D341Med (cell line): ENCODE measurements around the gene TIFAB.

Source experiments
- DNase-seq: peaks from one replicate; pipeline ENCODE4 v3.0.0; 2012; ENCODE audit warnings: low spot score

The TIFAB gene

GRCh38 chr5:135442431-135443160, 9.6 kb downstream of the TIFAB start:
- DNase-seq, result no peak

- no peak for DNase-seq
These were observed 10.2 kb downstream of the TIFAB start for GRCh38 chr5:135441919-135442318.

DNA sequence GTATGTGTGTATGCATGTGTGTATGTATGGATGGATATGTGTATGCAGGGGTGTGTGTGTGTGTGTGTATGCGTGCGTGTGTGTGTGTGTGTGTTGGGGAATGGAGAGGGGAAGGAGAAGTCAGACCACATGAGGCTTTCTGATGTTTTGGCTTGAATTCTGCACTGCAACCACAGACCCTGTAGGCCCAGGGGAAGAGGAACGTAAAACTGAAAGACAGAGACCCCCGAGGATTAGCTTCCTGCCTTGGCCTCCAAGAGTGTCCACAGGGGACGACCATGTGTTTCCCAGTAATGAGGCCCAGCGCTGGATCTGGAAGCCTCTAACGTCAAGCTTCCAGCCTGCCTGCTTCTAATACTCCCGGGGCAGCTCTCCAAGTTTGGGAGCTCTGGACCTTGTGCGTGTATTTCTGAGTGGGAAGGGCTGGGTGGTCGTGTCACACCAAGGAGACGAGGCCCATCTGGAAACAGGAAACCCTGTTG, 10.8 kb downstream of the TIFAB start:
- DNase-seq, result no peak

DNA sequence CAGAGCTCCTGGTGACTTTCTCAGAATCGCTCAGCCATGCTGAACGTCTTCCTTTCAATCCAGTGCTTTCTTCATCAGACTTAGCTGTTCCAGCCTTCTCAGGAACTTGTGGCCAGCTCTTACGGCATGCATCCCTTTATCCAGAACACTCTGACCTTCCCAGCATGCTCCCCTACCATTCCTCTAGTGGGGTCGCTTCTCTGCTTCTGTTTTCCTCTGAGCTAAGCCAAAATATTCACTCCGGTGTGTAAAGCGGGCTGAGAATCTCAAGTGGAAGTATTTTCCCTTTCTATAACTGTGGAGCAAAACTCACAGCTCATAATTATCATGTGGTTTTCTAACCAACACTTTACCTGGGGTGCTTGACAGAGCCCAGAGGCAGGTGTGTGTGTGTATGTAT, 11.2 kb downstream of the TIFAB start:
- no peak for DNase-seq

DNA sequence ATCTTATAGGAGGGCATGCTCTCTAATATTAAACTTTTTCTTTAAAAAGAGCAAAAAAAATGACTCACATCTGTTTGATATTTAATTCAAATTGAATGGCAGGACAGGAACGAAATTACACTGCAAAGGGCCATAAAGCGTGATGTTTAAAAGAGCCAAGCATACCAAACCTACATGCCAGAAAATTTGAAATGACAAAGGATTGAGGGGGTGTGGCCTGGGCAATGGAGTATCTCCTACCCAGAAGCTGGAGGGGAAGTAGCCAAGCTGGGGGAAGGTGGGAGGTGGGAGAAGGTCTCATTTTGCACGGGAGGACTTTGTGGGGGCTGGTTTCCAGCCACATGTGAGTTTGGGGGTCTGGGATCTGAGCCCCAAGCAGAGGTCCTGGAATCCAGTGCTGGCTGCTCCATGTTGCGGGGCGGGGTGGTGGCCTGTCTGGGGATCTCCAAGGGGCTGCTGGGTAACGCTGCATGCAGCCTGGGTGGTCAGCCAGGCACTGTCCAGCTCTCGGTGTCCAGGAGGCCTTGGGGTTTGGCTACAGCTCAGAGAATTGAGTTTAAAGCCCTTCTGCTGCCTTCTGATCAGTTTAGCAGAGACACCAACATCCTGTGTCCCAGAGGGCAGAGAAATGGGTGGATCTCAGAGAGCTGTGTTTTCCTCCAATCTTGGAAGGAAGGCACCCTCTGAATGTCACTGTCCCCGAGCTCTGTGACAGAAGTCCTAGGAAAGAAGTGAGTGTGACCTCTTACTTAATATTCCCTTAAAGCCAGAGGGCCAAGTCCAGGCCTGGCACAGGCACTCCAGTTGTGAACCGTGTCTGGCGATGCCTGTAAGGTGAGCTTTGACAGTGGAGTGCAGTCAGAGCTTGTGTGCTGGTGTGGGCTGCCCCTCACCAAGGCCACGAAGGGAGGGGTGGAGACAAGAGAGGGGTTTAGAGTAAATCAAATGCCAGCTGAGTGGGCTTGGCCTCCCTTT, 12.6 kb downstream of the TIFAB start:
- peak; percentile 12 for DNase-seq

GRCh38 chr5:135438636-135439221, 13.4 kb downstream of the TIFAB start:
- peak; percentile 15 for DNase-seq

DNA sequence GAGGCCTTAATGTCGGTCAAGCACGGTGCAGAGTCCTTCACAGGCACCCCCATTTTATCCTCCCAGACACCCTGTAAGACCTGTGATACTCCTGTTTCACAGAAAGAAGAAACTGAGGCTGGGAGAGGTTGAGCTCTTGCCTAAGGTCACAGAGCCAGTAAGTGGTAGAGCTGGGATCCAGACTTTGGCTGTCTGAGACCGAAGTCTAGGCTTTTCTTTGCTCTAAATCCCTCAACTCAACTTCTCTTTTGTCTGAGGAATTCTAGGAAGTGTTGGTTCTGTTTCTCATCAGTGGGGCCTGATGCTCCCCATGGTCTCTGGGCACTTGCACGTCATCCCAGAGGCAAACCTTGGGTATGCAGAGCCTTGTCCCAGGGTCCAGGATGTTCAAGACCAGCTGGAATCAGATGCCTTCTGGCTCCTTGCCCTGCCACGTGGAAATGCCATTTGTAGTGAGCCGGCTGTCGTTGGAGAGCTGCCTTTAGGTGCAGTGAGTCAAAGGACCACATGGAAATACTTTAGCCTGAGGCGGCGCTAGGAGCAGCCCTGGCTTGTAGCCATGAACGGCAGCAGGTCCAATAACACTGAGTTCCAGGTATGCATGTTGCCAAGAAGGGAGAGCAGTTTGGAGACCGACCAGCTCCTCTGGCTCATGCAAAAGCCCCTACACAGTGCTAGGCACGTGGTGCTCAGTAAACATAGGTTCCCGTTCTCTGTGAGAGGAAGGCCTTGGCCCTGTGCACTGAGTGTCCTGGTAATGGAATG, 14.2 kb downstream of the TIFAB start:
- DNase-seq, result peak; percentile 28

DNA sequence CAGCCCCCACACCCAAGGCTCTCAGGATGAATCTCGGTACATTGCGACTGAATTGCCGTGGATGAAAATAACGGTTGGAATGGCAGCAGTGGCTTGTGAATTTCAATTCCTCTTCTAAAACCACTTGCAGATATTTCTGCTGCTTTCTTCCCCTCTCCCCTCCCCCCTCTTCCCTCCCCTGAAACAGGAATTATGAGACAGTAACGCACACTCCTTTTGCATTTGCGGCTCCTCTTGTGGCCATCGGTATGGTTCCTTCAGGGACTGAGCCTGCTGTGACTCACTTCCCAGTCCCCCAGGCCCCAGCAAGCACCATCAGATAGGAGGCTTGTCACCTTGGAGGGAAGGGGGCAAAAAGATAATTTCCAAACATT, 14.7 kb downstream of the TIFAB start:
- no peak for DNase-seq

- DNase-seq, result no peak
These were observed 15.2 kb downstream of the TIFAB start for GRCh38 chr5:135436951-135437418.

GRCh38 chr5:135435467-135436330, 16.5 kb downstream of the TIFAB start:
- DNase-seq, result peak; percentile 20

- no peak for DNase-seq
These were observed 17.3 kb downstream of the TIFAB start for GRCh38 chr5:135434591-135435466.

DNA sequence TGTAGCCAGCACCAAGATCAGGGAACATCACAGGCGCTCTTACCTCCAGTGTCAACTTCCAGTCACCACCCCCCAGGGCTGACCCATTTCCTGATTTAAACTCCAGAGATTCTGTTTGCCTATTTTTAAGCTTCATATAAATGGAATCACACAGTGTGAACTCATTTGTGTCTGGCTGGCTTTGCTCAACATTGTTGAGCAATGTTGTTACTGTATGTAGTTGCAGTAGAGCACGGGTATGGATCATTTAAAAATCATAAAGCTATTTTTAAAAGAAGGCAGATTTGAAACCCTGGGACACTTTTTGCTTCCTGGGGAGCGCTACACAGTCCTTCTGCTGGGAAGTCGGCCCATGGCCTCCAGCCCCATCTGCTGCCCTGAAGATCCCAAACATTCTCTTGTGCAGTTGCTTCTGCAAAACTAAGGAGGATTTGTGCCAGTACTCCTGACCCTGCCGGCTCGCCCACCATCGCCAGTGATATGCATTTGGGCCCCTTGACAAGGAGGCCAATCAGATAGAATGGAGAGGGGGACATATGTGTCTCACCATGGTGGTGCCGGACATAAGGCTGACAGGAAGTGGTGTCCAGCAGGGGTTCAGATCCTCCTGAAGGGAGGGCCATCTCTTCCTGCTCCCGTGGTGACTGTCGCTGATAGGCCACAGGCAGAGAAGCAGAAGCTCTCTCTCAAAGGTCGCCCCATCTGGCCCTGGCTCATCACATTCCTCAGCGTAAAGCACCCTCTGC, 18.3 kb downstream of the TIFAB start:
- peak; percentile 14 for DNase-seq

- DNase-seq, result no peak
These were observed 20.0 kb downstream of the TIFAB start for GRCh38 chr5:135432113-135432512.

DNA sequence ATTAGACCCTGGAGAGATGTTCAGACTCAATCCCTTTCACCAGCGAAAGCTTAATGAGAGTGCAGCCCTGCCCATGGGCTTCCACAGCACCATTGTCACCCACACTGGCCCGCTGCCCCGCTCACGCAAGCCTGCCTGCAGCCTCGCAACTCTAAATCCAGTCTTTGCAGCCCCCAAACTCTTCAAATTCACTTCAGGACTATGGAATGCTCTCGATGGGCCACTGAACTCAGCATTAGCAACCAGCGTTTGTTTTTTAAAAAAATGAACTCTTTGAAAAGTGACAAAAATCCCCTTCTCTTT, 22.1 kb downstream of the TIFAB start:
- DNase-seq, result no peak

- DNase-seq, result no peak
These were observed 22.6 kb downstream of the TIFAB start for GRCh38 chr5:135429301-135430134.

DNA sequence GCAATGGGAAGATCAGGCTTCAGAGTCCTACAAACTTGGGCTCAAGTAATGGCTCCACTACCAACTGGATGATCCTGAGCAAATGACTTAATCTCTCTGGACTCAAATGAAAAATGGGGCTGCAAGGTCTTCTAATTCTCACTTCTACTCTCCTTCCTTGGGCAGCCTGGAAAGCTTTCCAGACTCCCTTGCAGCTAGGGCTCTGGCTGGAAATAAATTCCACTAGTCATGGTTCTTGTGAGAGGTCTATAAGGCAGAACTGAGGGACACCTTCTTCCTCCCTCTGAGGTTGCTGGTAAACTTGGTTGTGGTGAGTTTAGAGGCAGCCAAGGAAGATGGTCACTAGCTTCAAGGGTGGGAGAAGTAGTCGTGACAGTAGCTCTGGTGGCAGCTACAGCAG, 23.6 kb downstream of the TIFAB start:
- DNase-seq, result no peak

DNA sequence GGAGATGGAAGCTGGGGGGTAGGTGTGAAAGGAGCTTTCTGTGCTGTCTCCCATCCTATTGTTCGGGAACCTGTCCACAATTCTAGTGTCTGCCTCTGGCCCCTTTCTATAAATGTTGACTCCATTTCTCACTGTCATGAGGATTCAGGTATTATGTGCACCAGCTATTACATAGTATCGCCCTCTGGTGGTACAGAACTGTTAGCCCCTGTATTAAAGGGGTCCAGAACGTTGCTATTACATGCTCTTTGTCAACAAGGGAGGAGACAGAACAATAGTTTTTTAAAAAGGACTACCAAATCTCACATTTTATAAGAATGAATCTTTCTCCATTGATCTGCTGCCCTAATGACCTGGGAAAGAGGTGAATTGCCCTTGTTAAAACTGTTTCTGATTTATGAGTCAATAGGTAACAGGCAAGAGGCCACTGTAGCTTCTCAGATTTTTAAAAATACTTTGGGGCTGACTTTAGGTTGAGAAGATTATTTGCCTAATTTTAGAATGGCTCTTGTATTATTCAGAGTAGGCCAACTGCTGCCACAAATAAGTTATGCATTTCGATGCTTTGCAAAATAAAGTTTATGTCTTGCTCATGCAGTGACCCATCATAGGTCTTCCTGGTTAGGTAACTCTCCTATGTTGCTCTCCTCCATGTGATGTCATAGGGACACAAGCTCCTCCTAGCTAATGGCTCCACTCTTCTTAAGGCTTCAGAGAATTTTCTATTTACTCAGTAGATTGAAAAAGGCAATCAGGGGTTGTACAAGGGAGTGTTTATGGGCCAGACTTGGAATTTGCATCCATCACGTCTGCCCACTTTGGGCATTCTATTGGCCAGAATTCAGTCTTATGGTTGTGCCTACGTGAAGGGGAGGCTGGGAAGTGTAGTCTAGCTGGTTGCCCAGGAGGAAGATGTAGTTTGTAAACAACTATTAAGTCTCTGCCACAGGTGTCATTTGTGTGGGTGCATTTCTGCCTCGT, 25.8 kb downstream of the TIFAB start:
- DNase-seq, result peak; percentile 67
